CD4-positive, alpha-beta memory T cell (primary cell): ENCODE results near the gene MORC1. TPM values are rescaled to one million over a fixed set of nuclear protein-coding genes. Genes with fewer than 3 reads are reported as not detected.

Source experiments
- CTCF ChIA-PET: fragments of 350-600 bp; sonication (Branson Sonifier 250); formaldehyde crosslinking; loops from one replicate; lab custom pipeline; 2021; ENCODE audit warnings: inconsistent platforms; ENCODE audit not compliant: partially characterized antibody; lab: Charles Lee
- POLR2A ChIA-PET: fragments of 350-600 bp; sonication (Branson Sonifier 250); formaldehyde crosslinking; loops from one replicate; lab custom pipeline; 2021; ENCODE audit not compliant: partially characterized antibody; lab: Charles Lee
- DNase-seq, 5 donors: peaks; one replicate each; pipeline versions ENCODE4 v3.0.0 to v3.0.0-alpha.2; 2020 to 2022; ENCODE audit warnings: mixed read lengths in 1 of 5
- H3K27ac ChIP-seq: one replicate; pipeline ENCODE4 v1.7.0; 2013; ENCODE audit warnings: low read depth, low read length
- H3K27me3 ChIP-seq: 2 replicates; pipeline ENCODE4 v1.7.0; 2013; ENCODE audit warnings: mild to moderate bottlenecking, low read length, moderate library complexity; ENCODE audit not compliant: insufficient read depth
- H3K36me3 ChIP-seq: 2 replicates; pipeline ENCODE4 v1.7.0; 2013; ENCODE audit warnings: mild to moderate bottlenecking, low read length, moderate library complexity; ENCODE audit not compliant: insufficient read depth
- H3K4me1 ChIP-seq: 2 replicates; pipeline ENCODE4 v1.7.0; 2013; ENCODE audit warnings: mild to moderate bottlenecking, low read length, moderate library complexity; ENCODE audit not compliant: insufficient read depth
- H3K4me3 ChIP-seq, 2 donors: one replicate each; pipeline ENCODE4 v1.7.0; 2013; ENCODE audit warnings: low read length in 2 of 2, mild to moderate bottlenecking in 1 of 2
- H3K9me3 ChIP-seq, 2 donors: one replicate each; pipeline ENCODE4 v1.7.0; 2013; ENCODE audit warnings: low read length in 2 of 2, control low read depth in 1 of 2; ENCODE audit not compliant: control insufficient read depth in 1 of 2
- H3K27ac Mint-ChIP-seq, 7 donors: one replicate each; pipeline ENCODE4 v1.8.0; 2020 to 2021; ENCODE audit warnings: mixed read lengths in 7 of 7, mild to moderate bottlenecking in 6 of 7, inconsistent platforms in 3 of 7, moderate library complexity in 3 of 7
- H3K27me3 Mint-ChIP-seq, 2 donors: one replicate each; pipeline ENCODE4 v1.8.0; 2020 to 2021; ENCODE audit warnings: mixed read lengths in 2 of 2
- H3K36me3 Mint-ChIP-seq, 2 donors: one replicate each; pipeline ENCODE4 v1.8.0; 2020 to 2021; ENCODE audit warnings: mixed read lengths in 2 of 2, inconsistent platforms in 1 of 2, mild to moderate bottlenecking in 1 of 2
- H3K4me1 Mint-ChIP-seq, 4 donors: one replicate each; pipeline ENCODE4 v1.8.0; 2020 to 2021; ENCODE audit warnings: mixed read lengths in 4 of 4, mild to moderate bottlenecking in 1 of 4
- H3K4me3 Mint-ChIP-seq, 8 donors: one replicate each; pipeline ENCODE4 v1.8.0; 2020 to 2021; ENCODE audit warnings: mixed read lengths in 8 of 8, mild to moderate bottlenecking in 7 of 8, moderate library complexity in 6 of 8, inconsistent platforms in 3 of 8
- H3K9me3 Mint-ChIP-seq, 8 donors: one replicate each; pipeline ENCODE4 v1.8.0; 2020 to 2021; ENCODE audit warnings: mixed read lengths in 8 of 8, mild to moderate bottlenecking in 5 of 8, inconsistent platforms in 3 of 8, moderate library complexity in 1 of 8
- intact Hi-C: fragments of 100-400 bp; cut with micrococcal nuclease; formaldehyde crosslinking; loops from one replicate; pipeline ENCODE4 v1.15.1; 2023
- polyA plus RNA-seq, 2 donors: library from polyadenylated mRNA; unstranded; fragments of 300-500 nt; fragmentation: Illumina TruSeq; gene quantifications; one replicate each; pipeline ENCODE4 v1.2.3, GENCODE V29; 2021
- total RNA-seq, 2 experiments: library from RNA; stranded (reverse); gene quantifications; one replicate each; pipeline ENCODE4 v1.2.3, GENCODE V29; 2021

The MORC1 gene, protein sequence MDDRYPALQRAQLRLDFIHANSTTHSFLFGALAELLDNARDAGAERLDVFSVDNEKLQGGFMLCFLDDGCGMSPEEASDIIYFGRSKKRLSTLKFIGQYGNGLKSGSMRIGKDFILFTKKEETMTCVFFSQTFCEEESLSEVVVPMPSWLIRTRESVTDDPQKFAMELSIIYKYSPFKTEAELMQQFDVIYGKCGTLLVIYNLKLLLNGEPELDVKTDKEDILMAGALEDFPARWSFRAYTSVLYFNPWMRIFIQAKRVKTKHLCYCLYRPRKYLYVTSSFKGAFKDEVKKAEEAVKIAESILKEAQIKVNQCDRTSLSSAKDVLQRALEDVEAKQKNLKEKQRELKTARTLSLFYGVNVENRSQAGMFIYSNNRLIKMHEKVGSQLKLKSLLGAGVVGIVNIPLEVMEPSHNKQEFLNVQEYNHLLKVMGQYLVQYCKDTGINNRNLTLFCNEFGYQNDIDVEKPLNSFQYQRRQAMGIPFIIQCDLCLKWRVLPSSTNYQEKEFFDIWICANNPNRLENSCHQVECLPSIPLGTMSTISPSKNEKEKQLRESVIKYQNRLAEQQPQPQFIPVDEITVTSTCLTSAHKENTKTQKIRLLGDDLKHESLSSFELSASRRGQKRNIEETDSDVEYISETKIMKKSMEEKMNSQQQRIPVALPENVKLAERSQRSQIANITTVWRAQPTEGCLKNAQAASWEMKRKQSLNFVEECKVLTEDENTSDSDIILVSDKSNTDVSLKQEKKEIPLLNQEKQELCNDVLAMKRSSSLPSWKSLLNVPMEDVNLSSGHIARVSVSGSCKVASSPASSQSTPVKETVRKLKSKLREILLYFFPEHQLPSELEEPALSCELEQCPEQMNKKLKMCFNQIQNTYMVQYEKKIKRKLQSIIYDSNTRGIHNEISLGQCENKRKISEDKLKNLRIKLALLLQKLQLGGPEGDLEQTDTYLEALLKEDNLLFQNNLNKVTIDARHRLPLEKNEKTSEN
- not detected for total RNA-seq
- not detected for polyA plus RNA-seq

DNA sequence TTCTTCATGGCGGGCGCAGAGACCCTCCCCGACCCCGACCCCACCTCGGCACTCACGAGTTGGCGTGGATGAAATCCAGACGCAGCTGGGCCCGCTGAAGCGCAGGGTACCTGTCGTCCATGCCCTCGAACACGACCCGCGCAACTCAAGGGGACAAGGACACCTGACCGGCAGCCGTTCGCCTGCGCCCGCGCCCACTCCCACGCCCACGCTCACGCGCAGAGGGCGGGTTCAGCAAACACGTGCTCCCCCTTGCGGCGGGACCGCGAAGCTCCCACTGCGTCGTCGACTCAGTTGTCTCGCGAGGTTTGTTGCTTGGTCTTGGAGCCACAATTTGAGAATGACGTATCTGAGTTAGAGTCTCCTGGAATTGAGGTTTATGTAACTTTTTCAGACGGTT lies at the start of gene MORC1:
TSS of gene MORC1 (minus strand) at position 196 of the 400 bp plus-strand sequence. CDS start at position 121, 75 bp downstream.
- Histone ChIP-seq H3K9me3 (no peaks in the 10 kb centered on the region), H3K4me3 (no peak within 1 kb of the TSS), H3K4me1 (no peaks in the 10 kb centered on the region), H3K36me3 (no peaks in the 10 kb centered on the region), H3K27me3 (no peaks in the 10 kb centered on the region), H3K27ac (no peak within 1 kb of the TSS)
- Mint-ChIP-seq H3K36me3 (no peaks in the 10 kb centered on the region), H3K4me1 (no peaks in the 10 kb centered on the region), H3K4me3 (no peak within 1 kb of the TSS), H3K27ac (no peak within 1 kb of the TSS), H3K27me3 (peaks cover 3 to 5% of the 10 kb centered on the region in 2 donors), H3K9me3 (peaks cover 0 to 6% (median 4%) of the 10 kb centered on the region in 8 donors)
- POLR2A ChIA-PET: no interaction called here
- DNase-seq: no peak
- CTCF ChIA-PET: no interaction called here
- intact Hi-C loops: no loop called here

DNA sequence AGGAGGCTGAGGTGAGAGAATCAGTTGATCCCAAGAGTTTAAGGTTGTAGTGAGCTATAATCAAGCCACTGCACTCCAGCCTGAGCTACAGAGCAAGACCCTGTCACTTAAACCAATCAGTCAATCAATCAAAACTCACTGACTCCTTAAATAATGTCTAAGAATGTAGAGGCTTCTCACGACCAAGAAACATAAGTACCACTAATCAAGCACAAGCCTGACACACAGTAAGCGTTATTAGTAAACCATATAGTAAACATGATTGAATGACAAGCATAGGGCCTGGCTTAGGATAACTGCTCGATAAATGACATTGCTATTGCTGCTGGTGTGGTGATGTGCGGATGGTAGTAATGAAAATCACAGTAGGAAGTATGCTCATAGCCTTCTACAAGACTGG lies 48.0 kb upstream of the MORC1 start:
- no peak overlapping the region for H3K4me3 ChIP-seq
- intact Hi-C loops: no loop called here
- Mint-ChIP-seq H3K27me3 (peaks cover 2 to 4% of the 10 kb centered on the region in 2 donors), H3K4me1 (no peaks in the 10 kb centered on the region), H3K27ac (no peak overlapping the region), H3K4me3 (no peak overlapping the region), H3K9me3 (peaks cover 0 to 4% (median 0%) of the 10 kb centered on the region in 8 donors), H3K36me3 (no peaks in the 10 kb centered on the region)
- H3K27me3 ChIP-seq: no peaks in the 10 kb centered on the region
- no peak overlapping the region for H3K27ac ChIP-seq
- ChIA-PET POLR2A (no interaction called here), CTCF (no interaction called here)
- no peak for DNase-seq
- no peaks in the 10 kb centered on the region for H3K9me3 ChIP-seq
- H3K4me1 ChIP-seq: no peaks in the 10 kb centered on the region
- H3K36me3 ChIP-seq: no peaks in the 10 kb centered on the region

DNA sequence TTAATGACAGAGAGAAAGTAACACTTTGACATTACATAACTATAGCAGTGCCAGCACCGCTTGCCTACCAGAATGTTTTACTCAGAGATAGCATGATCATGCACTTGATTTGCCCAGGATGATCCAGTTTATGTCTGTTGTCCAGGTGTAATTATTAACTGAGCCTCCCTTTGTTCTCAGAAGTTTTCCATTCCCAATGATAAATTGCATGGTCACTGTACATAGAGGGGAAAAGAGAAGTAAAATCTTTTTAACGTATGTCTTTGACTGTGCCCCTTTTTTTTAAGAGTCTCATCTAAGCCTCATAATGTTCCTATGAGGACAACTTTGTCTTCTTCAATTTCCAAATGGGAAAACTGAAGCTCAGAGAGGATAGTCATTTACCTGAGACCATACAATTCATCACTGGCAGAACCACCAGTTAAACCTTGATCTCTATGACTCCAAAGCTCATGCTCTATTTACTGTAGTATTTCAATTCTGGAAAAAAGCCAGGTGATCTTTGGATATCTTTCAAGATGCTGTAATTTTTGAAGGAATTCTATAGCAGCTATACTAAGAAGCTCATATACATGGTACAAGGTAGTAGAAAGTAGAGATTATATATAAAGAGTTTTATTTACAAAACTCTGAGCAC lies 43.7 kb upstream of the MORC1 start:
- Histone ChIP-seq H3K27ac (no peak overlapping the region), H3K9me3 (no peaks in the 10 kb centered on the region), H3K27me3 (no peaks in the 10 kb centered on the region), H3K4me1 (no peaks in the 10 kb centered on the region), H3K4me3 (no peak overlapping the region), H3K36me3 (no peaks in the 10 kb centered on the region)
- intact Hi-C loops: no loop called here
- no peak overlapping the region for H3K4me3 Mint-ChIP-seq
- no peaks in the 10 kb centered on the region for H3K36me3 Mint-ChIP-seq
- no peak for DNase-seq
- peaks cover 0 to 6% (median 2%) of the 10 kb centered on the region in 8 donors for H3K9me3 Mint-ChIP-seq
- no peak overlapping the region for H3K27ac Mint-ChIP-seq
- peaks cover 2 to 6% of the 10 kb centered on the region in 2 donors for H3K27me3 Mint-ChIP-seq
- ChIA-PET POLR2A (no interaction called here), CTCF (no interaction called here)
- no peaks in the 10 kb centered on the region for H3K4me1 Mint-ChIP-seq

DNA sequence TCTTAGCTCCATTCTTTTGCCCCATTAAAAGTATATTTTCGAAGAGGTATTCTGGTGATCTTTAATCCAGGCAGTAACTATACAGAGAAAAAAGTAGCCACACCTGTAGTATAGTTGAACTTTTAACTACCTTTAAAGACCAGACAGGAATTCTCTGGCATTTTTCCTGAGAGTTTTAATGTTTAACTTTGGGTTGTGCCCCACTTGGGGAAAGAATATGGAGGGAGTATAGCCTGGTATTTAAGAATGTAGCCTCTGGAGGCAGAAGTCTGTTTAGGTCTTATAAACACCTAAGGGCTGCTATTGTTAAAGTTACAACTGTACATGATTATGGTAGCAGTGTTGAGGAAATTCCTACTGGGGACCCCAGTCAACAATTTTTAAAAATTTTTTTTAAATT lies 37.9 kb upstream of the MORC1 start:
- Histone ChIP-seq H3K4me1 (no peaks in the 10 kb centered on the region), H3K27me3 (no peaks in the 10 kb centered on the region), H3K27ac (no peak overlapping the region), H3K9me3 (no peaks in the 10 kb centered on the region), H3K4me3 (no peak overlapping the region), H3K36me3 (no peaks in the 10 kb centered on the region)
- H3K4me3 Mint-ChIP-seq: no peak overlapping the region
- no peak for DNase-seq
- no peaks in the 10 kb centered on the region for H3K4me1 Mint-ChIP-seq
- CTCF ChIA-PET: interaction anchor here (0.8 kb wide), 1 partner anchor 9 kb away, joined by 3 read pairs; no protein-coding TSS in a partner anchor
- intact Hi-C loops: no loop called here
- no peak overlapping the region for H3K27ac Mint-ChIP-seq
- peaks cover 0 to 6% (median under 1%) of the 10 kb centered on the region in 8 donors for H3K9me3 Mint-ChIP-seq
- POLR2A ChIA-PET: no interaction called here
- H3K36me3 Mint-ChIP-seq: no peaks in the 10 kb centered on the region
- peaks cover 0 to 2% of the 10 kb centered on the region in 2 donors for H3K27me3 Mint-ChIP-seq

DNA sequence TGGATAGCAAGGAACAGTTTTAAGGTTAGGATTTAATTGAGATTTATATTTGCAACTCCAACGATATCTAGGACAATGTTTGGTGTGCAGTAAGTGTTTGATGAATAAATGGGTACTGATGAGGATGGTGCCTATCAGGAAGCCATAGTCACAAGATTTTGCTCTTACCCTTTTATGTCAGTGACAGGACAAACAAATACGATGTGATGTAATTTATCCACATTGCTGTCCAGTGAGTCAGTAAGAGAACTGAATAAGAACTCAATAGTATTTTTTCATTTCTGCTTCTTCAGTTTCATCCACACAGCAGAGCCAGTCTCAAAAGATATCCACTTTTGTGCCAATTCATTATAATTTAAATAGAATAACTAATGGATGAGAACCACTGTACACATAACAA lies 37.0 kb upstream of the MORC1 start:
- ChIA-PET POLR2A (no interaction called here), CTCF (interaction anchor here (0.8 kb wide), 1 partner anchor 9 kb away, joined by 3 read pairs; no protein-coding TSS in a partner anchor)
- H3K36me3 Mint-ChIP-seq: no peaks in the 10 kb centered on the region
- no peak for DNase-seq
- Histone ChIP-seq H3K27me3 (no peaks in the 10 kb centered on the region), H3K9me3 (no peaks in the 10 kb centered on the region), H3K4me3 (no peak overlapping the region), H3K4me1 (no peaks in the 10 kb centered on the region), H3K27ac (no peak overlapping the region), H3K36me3 (no peaks in the 10 kb centered on the region)
- peaks cover 0 to 6% (median under 1%) of the 10 kb centered on the region in 8 donors for H3K9me3 Mint-ChIP-seq
- H3K4me3 Mint-ChIP-seq: no peak overlapping the region
- intact Hi-C loops: no loop called here
- no peak overlapping the region for H3K27ac Mint-ChIP-seq
- peaks cover 0 to 2% of the 10 kb centered on the region in 2 donors for H3K27me3 Mint-ChIP-seq
- H3K4me1 Mint-ChIP-seq: no peaks in the 10 kb centered on the region

DNA sequence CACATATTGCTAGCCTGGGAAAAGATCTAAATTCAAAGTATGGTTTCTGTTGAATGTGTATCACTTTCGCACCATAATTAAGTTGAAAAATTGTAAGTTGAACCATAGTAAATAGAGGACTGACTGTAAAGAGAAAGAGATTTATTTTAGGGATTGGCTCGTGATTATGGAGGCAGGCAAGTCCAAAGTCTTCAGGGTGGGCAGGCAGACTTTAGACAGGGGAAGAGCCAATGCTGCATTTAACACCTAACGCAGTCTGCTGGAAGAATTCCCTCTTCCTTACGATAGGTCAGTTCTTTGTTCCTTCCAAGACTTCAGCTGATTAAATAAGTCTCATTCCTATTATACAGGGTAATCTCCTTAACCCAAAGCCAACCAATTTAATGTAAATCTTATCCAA lies 34.4 kb upstream of the MORC1 start:
- H3K4me1 ChIP-seq: no peaks in the 10 kb centered on the region
- no peaks in the 10 kb centered on the region for H3K36me3 ChIP-seq
- H3K27ac ChIP-seq: no peak overlapping the region
- H3K4me3 ChIP-seq: no peak overlapping the region
- peaks cover 2% of the 10 kb centered on the region in 2 donors for H3K27me3 Mint-ChIP-seq
- no peaks in the 10 kb centered on the region for H3K27me3 ChIP-seq
- intact Hi-C loops: no loop called here
- no peaks in the 10 kb centered on the region for H3K9me3 ChIP-seq
- POLR2A ChIA-PET: no interaction called here
- no peaks in the 10 kb centered on the region for H3K36me3 Mint-ChIP-seq
- no peak overlapping the region for H3K27ac Mint-ChIP-seq
- CTCF ChIA-PET: no interaction called here
- no peaks in the 10 kb centered on the region for H3K4me1 Mint-ChIP-seq
- no peak for DNase-seq
- peaks cover 0 to 5% (median 0%) of the 10 kb centered on the region in 8 donors for H3K9me3 Mint-ChIP-seq
- no peak overlapping the region for H3K4me3 Mint-ChIP-seq
